Stimulated activated CD8-positive, alpha-beta memory T cell treated with anti-CD3 and anti-CD28 coated beads, Interleukin-12 subunit alpha, Interleukin-12 subunit beta, amount 100 ng/mL, for 24 hours (primary cell): ENCODE data around the gene SEMA4G.

Experiments
- DNase-seq: peaks from one replicate; pipeline ENCODE4 v3.0.0-alpha.2; 2020; ENCODE audit errors: extremely low read depth

Gene SEMA4G

DNA sequence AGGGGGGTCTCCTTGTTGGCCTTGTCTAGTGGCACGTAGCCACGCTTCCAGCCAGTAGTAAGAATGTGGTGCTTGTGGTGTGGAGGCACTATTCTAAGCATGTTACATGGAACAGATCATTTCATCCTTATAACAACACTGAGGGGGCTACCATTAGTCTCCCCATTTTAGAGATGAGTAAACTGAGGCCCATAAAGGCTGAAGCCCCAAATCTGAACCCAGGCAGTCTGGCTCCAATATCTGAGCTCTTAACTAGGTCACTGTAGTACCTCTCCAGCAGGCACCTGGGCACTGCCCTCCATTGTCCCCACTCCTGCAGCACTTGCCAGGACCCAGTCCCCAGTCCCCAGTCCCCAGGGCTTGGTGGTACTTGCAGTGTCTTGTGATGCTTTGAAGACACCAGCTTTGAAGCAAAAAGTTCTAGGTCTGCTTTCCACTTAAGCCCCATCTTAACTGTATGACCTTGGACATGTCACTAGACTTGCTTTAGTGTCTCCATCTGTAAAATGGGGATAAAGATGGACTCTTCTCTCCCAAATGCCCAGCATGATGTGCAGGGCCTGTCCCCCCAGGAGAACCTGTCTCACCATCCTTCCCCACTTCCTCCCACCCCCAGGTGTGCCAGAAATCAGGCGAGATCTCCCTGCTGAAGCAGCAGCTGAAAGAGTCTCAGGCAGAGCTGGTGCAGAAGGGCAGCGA, 36.7 kb downstream of the SEMA4G start:
- no peak for DNase-seq

DNA sequence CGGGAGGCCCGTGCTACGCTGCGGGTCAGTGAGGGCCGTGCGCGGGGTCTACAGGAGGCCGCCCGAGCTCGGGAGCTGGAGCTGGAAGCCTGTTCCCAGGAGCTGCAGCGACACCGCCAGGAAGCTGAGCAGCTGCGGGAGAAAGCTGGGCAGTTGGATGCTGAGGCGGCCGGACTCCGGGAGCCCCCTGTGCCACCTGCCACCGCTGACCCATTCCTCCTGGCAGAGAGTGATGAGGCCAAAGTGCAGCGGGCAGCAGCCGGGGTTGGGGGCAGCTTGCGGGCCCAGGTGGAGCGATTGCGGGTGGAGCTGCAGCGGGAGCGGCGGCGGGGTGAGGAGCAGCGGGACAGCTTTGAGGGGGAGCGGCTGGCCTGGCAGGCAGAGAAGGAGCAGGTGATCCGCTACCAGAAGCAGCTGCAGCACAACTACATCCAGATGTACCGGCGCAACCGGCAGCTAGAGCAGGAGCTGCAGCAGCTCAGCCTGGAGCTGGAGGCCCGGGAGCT, 37.3 kb downstream of the SEMA4G start:
- no peak for DNase-seq

DNA sequence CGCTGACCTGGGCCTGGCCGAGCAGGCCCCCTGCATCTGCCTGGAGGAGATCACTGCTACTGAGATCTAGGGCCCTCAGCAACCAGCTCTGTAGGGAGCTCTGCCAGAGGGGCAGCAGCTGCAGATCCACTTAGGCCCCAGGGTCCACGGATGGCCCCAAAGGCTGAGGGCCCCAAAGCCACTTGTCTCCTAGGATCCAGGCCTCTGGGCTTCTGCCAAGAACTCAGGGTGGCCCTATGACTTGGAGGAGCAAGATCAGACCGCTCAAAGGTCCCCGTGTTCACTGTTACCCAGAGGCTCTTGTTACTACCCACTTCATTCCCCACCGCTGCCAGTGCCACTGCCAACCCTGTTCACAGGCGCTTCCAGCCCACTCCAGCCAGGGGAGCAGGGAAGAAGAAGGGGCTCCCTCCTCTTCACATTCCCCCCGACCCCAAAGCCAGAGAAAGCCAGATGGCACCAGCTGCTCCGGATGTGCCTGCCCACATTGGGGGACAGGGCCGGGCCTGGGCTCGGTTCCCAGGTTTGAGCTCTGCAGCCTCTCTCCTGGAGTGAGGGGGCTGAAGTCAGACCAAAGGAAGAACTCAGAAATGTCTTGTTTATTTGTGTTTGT, 37.9 kb downstream of the SEMA4G start:
- DNase-seq = no peak

DNA sequence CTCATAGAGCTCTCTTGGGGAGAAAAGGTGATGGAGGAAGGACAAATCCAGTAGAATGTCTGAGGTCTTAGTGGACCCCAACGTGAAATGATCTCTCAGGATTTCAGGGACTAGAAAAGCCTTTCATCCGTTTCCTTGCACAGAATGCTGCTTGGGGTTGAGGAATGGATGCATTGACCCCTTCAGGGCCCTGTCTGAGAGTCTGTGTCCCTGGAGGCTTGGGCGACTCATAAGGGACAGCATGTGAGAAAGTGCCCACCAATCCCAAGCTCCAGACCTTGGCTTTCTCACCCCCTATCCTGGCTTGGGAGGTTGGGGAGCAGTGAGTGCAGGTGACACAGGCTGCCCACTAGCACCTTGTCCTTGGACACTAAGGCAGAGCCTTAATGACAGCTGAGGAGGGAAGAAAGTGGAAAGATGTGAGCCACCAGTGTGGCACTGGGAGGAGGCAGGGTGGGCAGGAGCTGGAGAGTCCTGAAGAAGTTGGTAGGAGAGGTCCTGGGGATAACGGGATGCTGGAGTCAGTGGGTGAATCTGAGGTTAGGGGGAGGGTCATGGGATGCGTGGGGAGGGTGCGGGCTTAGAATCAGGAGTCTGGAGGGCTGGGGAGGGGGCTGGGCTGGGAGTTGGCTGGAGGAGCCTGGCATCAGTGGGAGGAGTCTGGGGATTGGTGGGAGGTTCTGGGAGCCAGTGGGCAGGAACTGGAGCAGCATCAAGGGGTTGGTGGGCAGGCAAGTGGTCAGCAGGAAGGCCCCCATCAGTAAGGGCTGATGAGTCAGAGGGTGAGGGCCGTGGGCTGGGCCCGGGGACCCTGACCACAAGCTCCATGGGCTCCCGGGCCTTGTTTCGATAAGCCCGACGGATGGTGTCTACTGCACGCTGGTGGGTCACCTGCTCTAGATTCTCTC, 38.9 kb downstream of the SEMA4G start:
- DNase-seq = no peak

DNA sequence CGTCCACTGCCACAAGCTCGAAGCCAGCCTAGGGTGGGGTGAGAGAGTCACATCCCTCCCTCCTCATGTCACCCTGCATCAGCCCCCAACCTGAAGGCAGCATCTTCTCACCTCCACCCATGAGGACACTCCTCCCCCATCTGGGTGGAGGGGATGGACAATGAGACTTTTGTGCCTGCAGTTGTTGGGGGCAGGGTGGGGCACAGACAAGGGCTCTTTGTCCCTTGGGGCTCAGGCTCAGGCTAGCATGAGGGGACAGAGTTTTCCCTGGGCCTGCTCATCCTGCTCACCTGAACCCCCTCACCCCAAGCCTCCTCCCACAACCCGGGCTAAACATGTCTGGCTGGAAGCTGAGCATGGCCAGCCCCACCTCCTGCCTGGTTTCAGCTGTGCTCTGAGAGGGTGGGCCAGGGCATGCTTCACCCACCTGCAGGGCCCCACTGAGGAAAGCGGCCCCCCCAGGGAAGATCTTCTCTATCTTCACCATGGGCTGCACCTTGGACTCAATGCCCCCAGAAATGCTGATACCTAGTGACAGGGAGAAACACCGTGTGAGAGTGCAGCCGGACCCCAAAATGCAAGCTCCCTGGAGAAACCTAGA, 39.6 kb downstream of the SEMA4G start:
- no peak for DNase-seq

DNA sequence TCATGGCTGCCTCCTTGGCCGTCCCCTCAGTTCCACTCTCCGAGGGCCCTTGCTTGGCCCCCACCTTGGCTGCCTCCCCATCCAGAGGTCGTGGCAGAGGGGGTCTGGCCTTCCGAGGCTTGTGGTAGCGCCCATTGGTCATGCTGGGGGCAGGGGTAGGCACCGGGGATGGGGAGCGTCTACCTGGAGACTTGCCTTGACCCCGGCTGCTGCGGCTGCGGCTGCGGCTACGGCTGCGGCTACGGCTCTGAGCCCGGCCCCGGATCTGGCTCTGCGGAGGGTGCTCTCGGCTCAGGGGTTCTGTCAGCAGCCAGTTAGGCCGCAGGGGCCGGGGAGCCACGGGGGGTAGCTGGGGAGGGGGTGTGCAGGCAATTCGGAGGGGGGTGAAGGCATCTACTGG, 41.0 kb downstream of the SEMA4G start:
- DNase-seq = no peak

DNA sequence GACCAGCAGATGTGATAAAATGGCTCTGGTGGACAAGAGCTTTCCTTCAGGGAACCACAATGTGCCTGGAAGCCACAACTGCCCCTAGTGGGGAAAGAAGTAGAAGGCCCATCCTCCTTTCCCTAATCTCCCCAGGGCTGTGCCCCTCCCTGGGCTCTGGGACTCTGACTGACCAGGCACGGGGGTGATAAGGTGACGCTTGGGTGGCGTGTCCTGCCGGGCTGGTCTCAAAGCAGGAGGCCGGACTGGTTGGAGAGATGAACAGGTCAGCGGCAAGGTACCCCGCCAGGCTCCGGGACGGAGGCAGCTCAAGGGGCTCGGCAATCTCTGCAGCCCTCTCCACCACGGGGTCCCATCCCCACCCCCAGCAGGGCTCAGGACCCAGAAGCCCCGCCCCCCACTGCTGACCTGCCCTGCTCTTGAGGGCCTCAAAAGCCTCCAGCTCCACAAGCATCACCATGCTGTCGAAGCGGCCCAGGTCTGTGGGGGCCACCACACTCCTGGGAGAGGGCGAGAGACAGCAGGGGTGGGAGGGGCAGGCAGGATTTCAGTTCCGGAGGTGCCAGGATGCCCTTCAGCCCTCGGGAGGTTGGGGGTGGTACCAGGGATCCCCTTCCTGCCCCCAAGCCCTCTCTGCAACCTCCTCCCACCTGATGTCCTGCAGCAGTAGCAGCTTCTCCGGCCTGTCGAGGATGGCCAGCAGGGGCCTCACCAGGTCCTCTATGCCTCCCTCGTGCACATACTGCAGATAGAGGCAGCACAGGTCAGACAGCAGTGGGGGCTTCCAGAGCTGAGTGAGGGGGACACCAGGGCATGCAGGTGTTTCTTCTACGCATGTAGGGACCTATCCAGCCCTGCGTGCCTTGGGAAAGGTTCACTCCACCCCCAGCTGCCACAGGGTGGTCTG, 42.5 kb downstream of the SEMA4G start:
- DNase-seq = no peak

DNA sequence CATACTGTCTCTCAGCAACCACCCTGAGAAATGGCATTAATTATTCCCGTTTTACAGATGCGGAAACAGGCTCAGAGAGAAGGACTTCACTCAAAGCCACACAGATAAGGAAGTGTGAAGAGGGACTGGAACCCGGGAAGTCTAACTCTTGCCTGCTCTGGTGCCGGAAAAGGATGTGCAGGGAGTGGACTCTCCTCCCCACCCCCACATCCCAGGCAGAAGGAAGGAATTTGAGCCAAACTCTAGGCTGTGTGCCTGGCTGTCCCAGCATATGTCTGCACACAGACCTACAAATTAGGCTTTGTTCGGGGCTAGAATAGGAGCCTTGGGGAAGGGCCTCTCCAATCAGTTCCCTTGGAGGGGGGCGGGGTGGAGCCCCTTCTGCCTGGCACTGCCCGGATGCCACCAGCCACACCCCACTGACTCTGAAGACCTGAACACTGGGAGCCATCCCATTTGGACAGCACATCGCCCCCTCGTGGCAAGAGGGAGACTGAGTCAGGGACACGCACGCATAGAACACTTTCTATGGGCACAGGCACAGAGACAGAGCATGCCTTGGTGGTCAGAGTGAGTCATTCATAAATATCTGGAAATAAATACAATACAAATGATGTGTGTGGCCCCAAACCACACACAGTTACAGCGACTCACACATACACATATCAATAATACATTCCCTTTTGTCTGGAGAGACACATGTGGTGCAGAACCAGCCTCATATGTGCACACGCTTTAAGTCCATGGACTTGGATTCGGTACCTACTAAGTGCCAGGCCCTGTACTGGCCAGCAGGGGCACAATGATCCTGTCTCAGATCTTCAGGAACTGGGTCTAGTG, 43.4 kb downstream of the SEMA4G start:
- DNase-seq = no peak

DNA sequence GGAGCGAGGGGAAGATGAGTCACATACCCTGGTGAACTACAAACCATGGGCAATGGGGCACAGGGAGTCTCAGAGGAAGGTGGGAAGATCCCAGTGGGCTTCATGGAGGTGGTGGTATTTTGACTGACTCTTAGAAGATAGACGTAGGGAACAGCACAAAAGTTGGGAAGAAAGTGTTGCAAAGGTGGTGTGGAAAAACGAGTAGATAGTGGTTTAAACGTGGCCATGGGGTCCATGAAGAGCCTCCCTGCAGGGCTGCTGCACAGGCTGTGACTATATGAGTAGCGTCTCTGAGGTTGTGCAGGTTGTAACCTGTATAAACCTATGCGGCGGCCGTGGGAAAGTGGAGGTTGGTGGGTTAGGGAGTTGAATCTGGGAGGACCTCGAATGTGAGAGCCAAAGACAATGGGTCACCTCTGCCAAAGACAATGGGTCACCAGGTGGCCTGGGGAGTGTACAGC, 44.1 kb downstream of the SEMA4G start:
- no peak for DNase-seq

DNA sequence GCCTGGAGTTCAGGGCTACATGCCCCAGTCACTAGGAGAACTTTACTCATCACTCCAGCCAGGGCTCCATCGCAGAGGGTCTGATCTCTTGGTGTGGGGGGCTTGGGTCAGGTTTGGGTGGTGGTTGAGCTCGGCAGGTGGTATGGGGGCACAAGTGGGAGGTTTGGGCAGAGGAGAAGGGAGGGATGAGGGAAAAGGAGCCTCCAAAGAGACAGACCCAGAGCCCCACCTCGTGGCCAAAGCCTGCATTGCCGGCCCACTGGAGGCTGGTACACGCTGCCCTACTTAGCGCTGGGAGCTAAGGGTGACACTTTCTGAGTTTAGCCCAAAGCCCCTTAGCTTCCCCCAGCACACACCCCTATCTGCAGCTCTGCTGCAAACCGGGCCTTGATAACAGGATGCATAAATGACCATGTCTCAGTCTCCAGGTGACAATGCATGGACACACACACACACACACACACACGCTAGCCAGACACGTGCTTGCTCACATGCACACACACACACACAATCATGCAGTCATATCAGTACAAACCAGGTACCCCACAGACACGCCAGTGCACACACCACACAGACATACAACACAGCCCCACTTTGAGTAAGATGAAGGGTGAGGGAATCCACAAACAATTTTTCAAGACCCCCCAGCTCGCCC, 45.1 kb downstream of the SEMA4G start:
- DNase-seq = no peak

DNA sequence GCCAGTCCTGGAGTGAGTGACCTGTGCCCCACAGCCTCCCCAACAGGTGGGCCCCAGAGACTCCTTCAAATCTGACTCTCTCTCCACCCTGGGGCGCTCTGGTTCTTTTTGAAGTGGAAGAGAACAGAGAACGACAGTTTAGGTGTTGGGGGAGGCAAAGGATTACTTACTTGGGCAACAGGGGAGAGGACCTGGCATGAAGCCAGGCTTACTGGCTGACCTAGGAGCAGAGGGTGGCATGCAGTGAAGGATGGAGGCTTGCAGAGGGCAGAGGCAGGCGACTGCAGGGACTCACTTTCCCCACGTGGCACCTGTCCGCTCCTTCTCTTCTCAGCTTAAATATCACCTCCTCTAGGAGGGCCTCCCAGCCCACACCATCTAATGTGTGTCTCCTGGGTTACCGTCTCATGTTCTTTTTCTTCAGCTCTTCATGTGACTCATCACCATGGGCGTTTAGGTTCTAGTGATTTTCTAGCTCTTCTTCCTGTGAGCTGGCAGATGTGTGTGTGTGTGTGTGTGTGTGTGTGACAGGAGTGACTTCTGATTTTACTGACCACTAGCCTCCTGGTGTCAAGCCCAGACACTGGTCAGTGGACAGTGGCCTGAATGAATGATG, 45.8 kb downstream of the SEMA4G start:
- no peak for DNase-seq

DNA sequence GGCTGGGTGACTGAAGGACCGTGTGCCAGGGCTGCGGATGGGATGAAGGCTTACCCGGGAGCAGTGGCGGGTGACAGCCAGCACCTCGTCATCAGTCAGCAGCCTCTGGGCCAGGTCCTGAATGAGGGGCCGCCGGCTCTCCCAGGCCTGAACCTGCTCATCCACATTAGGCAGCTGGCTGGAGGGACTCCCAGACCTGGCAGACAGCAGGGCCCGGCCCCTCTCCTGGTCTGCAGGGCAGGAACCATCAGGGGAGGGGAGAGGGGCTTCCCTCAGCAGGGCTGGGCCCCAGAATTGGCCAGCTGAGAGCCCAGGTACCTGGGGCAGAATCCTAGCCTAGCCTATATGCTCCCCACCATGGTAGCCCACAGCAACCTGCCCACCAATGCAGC, 46.3 kb downstream of the SEMA4G start:
- DNase-seq = no peak

DNA sequence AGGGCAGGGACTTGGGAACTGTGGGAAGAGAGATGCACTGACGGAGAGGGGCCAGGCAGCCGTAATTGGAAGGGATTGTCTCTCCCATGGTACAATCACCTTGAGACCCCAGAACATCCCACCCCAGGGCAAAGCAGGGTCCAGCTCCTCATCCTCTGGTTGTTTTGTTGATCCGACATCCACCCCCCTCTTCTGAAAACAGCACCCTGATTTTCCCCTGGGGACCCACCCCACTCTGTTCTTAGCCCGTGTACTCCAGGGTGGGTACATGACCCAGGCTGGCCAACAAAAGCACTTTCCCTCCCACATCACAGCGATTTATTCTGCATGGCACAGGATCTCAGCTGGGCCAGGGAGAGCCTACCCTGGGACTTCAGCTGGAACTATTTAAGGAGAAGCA, 47.5 kb downstream of the SEMA4G start:
- DNase-seq = no peak

DNA sequence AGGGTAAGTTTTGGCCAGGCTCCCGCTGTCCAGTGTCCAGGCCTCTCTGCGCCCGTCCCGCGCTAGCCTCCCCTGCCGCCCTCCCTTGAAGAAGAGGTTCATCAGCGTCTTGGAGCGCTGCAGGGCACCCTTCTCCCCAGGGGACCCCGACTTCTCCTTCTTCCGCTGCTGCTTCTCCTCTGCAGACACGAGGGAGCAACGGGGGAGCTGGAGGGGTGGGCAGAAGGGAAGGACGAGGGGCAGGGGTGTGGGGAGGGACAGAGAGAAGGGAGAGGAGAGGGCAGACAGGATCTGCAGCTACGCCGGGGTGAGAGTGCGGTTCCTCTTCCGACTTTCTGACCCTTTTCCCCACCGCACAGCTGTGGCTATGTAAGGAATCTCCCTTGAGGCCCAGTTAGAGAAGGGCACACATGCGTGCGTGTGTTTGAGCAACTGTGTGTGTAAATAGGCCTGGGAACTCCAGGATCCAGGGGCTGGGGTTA, 48.9 kb downstream of the SEMA4G start:
- DNase-seq = no peak

DNA sequence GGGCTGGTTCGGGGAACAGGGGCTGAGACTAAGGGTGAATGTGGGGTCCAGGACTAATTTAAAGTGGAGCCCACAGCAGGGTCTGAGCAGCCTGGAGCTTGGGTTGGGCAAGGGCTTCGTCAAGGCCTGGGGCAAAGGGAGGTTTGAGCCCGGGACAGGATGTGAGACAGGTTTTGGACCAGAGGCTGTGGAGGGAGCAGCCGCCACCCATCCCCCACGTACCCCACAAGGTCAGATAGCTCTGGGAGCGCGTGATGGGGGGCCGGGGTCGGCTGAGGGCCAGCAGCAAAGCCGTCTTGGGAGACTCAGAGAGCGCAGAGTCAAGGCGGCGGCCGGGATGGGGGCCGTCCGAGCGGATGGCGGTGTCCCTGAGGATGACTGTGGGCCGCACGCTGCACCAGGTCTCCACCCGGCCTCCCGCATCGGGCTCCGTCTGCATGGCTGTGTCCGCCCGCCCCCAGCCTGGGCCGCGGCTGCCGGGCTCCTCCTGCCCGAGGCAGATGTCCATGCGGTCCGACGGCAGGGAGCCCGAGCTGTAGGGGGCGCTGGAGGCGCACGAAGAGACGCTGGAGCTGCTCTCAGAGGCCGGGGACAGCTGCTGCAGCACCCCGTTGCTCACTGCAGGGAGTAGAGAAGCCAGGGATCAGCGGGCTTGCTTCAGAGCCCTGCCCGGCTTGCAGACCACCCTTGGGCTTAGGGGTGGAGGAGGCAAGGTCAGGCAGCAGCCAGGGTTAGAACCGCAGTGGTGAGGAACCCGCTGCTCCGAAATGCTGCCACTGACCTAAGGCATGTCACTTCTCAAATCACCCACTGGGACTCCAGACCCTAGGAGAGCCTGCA, 49.5 kb downstream of the SEMA4G start:
- DNase-seq = no peak
